ENCODE results near the gene RPTOR.

The RPTOR gene

DNA sequence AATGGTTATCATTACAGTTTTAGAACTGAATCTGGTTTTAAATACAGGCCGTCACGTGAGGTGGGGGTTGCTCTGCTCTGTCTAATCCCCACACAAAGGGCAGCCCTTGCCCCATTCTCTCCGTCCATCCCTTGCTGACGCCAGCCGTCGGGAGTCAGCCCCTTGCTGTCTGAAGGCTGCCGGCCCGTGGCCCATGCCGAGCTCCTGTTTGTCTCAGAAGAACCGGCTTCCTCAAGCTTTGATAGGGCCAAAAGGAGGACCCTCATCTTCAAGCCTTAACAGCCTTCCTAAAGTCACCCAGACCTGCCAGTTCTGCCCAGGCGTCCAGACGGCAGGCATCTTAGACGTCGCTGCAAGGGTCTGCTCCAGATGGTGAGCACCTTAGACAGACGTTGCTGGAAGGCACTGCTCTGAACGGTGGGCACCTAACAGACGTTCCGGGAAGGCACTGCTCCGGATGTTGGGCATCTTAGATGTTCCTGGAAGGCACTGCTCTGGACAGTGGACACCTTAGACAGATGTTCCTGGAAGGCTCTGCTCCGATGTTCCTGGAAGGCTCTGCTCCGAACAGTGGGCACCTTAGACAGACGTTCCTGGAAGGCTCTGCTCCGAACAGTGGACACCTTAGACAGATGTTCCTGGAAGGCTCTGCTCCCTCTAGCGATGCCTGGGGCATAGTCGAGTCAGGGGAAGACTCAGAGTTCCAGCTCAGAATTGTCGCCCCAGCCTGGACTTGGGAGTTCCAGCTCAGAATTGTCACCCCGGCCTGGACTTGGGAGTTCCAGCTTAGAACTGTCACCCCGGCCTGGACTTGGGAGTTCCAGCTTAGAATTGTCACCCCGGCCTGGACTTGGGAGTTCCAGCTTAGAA lies 411.9 kb downstream of the RPTOR start:
- DNase-seq, result no peak

DNA sequence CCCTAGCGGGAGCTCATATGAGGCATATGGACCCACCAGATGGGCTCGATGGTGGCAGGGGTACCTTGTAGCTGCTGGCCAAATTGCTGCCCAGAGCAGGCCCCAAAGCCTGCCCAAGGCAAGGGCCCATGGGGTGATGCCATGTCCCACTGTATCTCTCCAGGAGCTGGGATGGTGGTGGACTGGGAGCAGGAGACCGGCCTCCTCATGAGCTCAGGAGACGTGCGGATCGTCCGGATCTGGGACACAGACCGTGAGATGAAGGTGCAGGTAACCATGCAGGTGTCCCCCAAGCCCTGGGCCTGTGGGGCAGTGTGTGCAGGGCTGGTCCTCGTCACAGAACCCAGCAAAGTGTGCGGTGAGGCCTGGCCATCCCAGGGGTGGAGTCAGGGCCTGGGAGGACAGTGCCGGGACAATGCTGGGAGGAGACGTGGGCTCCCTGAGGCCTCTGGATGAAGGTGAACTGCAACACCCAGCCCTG lies 412.9 kb downstream of the RPTOR start:
- DNase-seq, result no peak

DNA sequence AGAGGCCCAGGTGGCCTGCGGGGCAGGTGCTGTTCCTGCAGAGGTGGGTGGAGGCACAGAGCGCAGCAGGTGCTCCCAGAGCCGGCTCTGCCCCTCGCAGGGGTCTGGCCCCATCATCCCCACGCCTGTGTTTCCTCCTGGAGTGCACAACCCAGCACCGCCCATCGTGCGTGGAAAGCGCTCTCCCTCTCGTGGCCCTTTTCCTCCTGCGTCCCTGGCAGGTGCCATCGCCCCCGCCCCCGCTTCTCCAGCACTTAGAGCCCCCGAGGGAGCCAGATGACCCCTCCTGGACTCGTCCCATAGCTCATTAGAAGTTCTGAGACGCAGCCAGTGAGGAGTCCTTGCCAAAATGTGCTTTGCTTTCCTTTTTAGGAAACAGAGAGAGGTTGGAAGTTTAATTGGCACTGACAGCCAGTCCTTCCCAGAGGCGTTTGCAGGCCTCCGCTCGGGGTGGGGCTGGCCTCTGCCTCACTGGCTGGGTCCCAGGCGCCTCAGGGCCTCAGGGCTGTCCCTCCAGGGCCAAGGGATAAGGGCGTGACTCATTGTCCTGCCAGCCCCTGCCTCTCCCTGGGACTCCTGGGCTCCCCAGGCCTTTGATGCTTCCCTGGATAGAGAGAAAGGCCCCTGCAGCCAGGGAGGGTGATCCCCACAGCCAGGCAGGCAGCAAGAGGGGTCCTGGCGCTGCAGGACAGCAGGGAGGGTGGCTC lies 414.8 kb downstream of the RPTOR start:
- no peak for DNase-seq

DNA sequence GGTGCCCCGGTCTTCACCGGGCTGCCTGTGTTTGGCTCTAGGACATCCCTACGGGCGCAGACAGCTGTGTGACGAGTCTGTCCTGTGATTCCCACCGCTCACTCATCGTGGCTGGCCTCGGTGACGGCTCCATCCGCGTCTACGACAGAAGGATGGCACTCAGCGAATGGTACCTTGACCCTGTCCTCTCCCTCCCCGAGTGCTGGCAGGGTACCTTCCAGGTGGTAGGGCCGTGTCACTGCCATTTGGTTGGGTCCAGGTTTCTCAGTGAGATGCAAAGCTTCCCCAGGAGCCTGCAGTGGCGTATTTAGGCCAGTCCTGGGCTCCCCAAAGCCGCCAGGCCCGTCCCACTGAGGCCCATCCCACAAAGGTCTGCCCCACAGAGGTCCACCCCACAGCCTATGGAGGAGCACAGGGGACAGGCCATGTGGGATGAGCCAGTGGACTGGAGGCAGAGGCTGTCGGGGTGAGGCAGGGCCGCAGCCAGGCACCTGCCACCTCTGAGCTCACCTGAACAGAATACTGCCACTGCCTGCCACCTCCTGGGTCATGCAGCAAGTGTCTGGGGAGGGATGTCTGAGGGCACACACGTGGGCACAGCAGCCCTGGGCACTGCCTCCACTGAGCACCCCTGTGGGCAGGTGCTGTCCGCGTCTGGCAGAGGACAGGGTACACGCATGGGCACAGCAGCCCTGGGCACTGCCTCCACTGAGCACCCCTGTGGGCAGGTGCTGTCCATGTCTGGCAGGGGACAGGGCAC lies 415.6 kb downstream of the RPTOR start:
- DNase-seq, result no peak

GRCh38 chr17:80960797-80961452 lies 416.3 kb downstream of the RPTOR start:
- no peak for DNase-seq

GRCh38 chr17:80961541-80962330 lies 417.1 kb downstream of the RPTOR start:
- DNase-seq, result no peak

GRCh38 chr17:80962356-80963329 lies 418.0 kb downstream of the RPTOR start:
- no peak for DNase-seq

- DNase-seq, result no peak
Measured at GRCh38 chr17:80963812-80964543, 419.3 kb downstream of the RPTOR start.

DNA sequence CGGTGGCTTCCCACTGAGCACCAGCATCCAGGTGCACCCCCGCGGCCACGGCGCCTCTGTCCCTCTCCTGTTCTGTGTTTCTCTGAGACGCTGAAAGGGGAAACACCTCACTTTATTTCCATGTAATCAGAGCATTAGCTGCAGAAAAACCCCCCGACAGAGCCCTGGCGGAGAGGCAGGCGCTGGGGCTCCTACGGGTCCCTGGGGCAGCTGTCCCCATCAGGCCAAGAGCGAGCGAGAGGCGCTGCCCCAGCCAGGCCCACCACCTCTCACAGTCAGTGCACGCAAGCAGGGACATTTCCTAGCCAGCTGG lies 419.9 kb downstream of the RPTOR start:
- no peak for DNase-seq

GRCh38 chr17:80964859-80965580 lies 420.4 kb downstream of the RPTOR start:
- no peak for DNase-seq

GRCh38 chr17:80965606-80966005 lies 421.0 kb downstream of the RPTOR start:
- DNase-seq, result no peak

- DNase-seq, result no peak
Measured at GRCh38 chr17:80967404-80967872, 422.8 kb downstream of the RPTOR start.

DNA sequence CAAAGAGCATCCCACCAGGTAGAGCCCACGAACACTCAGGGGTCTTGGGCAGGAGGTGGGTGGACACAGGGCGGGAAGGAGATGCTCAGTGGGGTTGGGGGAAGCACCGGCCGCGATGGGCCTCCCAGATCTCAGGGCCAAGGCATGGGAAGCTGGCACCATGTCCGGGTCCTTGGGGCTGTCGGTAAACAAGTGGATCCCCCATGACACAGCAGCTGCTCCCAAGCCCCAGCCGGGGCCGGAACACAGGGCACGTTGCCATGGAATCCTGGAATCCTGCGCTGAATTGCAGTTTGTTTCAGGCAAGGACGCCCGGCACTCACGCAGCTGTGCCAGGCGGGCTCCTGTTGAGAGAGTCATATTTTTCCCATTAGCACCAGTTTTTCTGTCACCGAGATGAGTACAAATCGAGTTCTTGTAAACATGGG lies 424.0 kb downstream of the RPTOR start:
- DNase-seq, result no peak

GRCh38 chr17:80969030-80969673 lies 424.5 kb downstream of the RPTOR start:
- no peak for DNase-seq

GRCh38 chr17:80969674-80970043 lies 425.0 kb downstream of the RPTOR start:
- no peak for DNase-seq

GRCh38 chr17:80970044-80970761 lies 425.6 kb downstream of the RPTOR start:
- peak; percentile 51 for DNase-seq

DNA sequence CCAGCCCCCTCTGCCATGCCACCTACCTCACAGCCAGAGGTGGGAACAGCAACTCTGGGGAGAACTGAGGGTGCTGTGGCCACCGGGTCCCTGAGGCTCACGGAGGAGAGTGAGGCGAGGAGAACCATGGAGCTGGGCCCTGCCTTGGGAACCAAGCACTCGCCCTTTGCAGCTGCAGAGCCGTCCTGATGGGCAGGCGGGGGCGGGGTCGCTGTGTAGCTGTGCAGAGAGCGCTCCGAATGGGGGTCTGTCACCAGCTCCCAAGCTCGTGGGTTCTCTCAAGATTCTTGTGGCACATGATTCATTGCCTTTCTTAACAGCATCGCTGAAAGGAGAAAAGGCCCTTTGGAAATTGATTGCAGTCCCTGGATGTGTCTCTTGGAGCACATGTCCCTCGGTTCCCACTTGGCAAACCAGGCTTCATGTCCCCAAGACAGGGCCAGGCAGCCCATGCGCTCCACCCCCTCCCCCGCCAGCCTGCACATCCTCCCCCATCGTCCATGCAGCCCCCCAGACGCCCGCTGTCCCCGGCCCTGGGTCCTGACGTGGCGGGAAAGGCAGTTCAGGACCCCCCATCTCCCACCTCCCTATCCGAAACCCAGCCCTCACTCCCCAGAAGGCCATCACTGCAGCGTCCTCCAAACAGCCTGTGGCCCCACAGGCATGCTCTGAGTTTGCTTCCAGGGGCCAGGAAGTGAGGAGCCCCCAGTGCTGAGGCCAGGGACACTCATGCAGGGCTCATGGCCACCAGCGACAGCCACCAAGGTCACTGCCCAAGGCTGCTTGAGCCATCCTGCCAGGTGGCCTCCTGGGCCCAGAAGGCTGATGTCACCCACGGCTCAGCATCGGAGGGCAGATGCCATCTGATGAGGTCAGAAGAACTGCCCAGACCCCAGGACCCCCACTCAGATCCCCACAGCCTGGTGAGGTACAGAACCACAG lies 426.4 kb downstream of the RPTOR start:
- DNase-seq, result no peak

All from CD4-positive, alpha-beta T cell treated with Interleukin-15 for 1 hour (primary cell).